GM19463 (cell line): Measurements from ENCODE around the gene GPC6.
"Not testable (repeated sequence)": the region's sequence is repeated elsewhere in the genome, so short reads cannot be mapped to it uniquely, and the experiment has no call there.

ENCODE experiments used
- ATAC-seq: cut with Tn5 transposase; IDR thresholded peaks from one replicate; pipeline ENCODE4 v1.9.1; 2021; ENCODE audit warnings: mild to moderate bottlenecking, moderate library complexity; ENCODE audit not compliant: unreplicated experiment

The GPC6 gene

GRCh38 chr13:93318534-93319254 lies 92.1 kb downstream of the GPC6 start:
- ATAC-seq: no peak

- no peak for ATAC-seq
Measured at GRCh38 chr13:93320942-93321341, 94.3 kb downstream of the GPC6 start.

DNA sequence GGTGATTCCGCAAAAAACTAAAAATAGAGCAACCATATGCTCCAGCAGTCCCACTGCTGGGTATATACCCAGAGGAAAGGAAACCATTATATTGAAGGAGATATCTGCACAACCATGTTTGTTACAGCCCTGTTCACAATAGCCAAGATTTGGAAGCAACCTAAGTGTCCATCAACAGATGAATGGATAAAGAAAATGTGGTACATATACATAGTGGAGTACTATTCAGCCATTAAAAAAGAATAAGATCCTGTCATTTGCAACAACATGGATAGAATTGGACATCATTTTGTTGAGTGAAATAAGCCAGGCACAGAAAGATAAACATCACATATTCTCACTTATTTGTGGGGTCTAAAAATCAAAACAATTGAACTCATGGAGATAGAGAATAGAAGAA lies 97.3 kb downstream of the GPC6 start:
- ATAC-seq: not testable (repeated sequence)

DNA sequence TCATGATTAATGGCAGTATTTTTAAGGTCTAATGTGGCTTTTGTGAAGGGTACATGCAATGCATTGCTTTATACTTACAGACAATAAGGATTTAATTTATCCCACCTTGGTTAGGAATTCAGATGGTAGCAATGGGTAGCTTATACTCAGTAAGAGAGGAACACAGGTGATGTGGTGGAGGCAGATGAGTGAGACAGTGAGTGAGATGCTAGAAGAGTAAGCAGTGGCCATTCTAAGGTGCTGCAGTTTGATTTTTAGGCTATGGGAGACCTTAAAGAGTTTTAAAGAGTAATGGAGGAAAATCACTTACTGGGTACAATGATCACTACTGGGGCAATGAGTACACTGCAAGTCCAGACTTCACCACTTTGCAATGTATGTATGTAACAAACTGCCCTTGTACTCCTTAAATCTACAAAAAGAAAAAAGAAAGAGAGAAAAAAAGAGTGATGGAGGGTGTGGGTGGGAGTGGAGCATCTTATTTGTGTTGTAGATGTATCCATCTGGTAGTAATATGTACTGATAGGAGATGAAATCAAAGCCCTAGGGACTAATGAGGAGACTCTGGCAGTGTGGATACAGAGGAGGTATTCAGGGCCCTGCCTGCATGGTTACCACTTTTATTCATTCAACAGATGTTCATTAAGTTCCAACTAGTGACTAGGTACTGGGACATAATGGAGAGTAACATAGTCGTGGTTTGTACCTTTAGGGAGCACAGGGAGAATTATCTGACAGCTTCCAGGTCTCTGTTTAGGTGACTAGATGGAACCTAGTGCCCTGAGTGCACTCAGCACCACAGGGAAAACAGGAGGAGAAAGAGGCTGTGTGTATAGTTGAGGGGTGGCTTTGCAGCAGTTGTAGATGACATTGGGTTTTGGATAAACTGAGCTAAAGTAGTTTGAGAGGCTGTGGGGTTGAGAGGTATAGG lies 99.0 kb downstream of the GPC6 start:
- ATAC-seq: no peak

GRCh38 chr13:93326234-93326811 lies 99.7 kb downstream of the GPC6 start:
- no peak for ATAC-seq

DNA sequence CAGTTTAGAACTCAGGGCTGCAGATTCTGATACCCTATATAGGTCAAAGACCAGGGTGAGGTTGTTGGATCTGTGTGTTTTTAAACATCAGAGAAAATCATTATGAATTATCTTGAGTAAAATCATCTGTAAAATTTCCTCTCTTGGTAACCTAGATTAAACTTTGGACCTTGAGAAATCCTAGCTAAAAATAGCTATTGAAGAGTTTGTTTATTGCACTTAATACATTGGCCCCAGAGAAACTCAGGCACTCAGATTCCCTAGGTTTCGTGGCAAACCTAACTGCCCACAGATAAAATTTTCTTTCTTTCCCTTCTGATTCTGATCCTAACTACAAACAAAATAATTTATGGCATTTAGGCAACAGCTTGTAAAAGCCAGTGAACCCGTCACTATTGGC lies 102.3 kb downstream of the GPC6 start:
- ATAC-seq: no peak

DNA sequence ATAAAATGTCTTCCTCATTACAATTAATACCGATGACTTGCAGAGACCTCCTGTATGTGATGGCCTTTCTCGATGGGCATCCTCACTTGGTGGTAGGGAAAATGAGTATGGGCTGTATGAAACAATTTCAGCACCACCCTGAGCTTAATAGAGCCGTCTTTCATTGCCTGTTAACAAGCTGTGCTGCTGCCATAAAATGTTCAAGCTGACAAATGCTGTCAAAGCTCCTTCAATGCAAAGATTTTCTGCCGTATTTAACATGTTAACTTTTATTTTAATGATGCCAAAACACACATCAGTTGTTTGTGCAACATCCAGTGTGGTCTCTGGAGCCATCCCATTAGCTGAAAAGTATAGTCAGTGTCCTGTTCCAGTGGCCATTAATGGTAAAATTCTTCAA lies 110.1 kb downstream of the GPC6 start:
- ATAC-seq: no peak

DNA sequence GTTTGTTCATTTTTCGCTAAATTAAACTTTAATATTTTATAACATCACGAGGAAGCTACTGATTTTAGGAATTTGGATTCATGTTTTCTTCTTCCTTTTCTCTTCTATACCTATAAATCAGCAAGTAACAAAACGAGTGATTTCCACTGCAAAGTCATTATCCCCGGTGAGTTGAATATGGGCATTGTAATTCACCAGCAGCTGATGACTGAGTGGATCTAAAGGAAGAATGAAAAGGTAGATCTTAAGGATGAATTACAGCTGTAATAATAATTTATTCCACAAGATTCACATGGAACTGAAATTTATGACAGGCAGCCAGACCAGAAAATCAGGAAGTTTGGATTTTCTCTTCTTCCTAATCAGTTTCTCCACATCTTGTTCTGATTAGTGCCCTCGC lies 111.4 kb downstream of the GPC6 start:
- no peak for ATAC-seq

DNA sequence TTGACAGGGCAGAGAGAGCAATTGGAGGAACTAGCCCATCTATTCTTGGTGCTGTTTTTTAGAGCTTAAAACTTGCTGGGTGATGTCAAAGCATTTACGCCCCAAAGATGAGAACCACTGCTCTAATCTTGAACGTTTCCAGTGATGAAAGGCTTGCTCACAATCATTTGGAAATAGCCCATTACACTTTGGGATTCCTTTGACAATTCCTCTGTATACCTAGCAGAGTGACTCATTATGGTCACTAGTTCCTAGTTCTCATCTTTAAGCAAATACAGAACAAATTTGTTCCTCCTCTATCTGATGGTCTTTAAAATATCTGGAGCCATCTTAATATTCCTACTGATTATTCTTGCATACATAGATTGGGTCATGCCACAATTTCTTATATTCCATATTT lies 112.3 kb downstream of the GPC6 start:
- ATAC-seq: no peak

DNA sequence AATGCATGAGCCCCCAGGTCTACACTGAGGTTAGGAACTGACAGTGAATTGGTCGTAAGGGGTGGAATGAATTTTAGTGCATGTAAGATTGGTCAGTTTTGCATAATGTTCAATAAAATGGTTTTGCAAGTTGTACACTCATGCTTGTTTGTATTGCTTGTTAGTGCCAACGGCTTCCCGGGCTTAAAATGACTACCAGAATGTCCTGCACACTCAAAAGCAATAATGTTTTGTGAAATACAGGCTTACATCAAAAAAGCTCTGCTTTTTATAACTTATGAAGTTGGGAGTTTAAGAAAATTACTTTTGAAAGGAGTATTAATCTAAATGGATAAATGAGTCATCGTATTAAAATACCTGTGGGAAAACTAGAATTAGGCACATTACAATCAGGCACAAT lies 112.9 kb downstream of the GPC6 start:
- no peak for ATAC-seq

GRCh38 chr13:93341517-93341916 lies 114.9 kb downstream of the GPC6 start:
- no peak for ATAC-seq

DNA sequence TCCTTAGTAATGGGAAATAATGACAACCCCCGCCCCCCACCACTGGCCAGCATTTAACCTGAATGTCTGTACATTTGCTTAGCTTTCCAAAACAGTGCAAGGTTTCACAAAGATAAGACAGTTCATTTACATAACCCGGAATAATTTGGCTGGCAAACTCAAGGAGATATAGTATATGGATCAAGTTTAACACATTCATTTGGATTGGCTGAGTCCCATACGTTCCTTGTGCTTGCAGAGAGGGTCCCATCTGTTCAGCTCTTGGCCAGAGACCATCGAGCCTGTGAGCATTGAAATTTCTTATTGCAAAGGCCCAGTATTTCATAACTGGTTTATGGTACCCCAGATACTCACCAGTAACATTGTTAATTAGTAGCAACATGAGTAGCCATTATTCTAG lies 116.5 kb downstream of the GPC6 start:
- ATAC-seq: no peak

DNA sequence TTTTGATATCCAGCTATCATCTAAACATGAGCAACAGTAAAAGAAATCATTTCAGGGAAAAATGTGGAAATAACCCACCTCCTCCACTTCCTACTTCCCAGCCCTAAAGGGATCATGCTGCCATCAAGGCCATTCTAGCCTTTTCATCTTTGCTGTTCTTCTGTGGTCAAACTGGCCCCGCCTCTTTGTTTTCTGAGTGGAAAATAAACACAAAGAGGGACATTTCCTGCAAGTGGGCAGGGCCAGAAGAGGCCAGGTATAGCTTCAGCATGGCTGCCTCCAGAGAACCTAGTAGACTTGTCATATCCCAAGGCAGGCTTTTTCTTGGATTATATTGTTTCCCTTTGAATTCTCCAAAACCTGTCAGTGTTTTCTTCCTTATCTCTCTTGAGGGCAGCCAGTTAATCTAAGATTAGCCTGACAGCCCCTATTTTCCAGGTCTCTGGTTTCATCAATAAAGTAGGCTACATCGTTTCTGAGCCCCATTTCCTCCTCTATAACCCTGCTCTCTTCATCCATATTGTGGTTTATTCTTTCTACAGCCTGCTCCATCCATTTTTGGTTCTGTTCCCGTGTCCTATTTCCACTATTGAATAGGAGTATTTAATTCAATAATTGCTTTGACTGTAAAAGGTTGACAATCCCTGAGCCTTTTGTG lies 117.6 kb downstream of the GPC6 start:
- ATAC-seq: no peak

- no peak for ATAC-seq
Measured at GRCh38 chr13:93345024-93345423, 118.4 kb downstream of the GPC6 start.

GRCh38 chr13:93345770-93346169 lies 119.2 kb downstream of the GPC6 start:
- ATAC-seq: no peak

DNA sequence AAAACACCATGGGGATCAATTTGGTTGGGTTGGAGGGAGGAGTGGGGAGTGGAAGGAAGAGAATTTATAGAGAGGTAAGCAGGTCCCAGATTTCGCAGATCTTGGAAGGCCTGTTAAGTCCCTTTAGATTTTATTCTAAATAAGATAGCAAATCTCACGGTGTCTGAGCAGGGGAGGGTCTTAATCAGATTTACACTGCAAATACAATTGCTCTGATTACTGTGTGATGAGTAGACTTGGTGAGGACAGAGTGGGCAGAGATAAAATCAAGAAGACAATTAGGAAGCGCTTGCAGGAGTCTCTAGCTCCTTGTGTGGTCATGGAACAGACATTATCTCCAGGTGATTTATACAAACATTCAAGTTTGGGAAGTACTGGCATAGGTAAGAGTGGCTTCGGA lies 126.0 kb downstream of the GPC6 start:
- no peak for ATAC-seq

DNA sequence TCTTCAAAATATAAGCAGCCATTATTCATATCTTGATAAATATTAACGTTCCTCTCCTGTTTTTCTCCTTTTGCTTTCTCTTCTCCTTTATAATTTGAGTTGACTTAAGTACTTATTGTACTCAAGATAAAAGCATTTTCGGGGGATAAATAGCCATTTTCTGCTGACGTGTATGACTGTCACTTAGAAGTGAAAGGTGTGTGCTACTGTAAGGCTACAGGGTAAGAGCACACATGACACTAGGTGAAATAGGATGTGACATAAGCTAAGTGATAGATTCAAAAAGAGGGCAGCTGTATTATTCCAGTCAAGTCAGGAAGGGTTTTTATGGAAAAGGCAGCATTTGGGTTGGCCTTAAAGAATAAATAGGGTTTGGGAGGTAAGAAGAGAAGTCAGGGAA lies 128.5 kb downstream of the GPC6 start:
- ATAC-seq: no peak

DNA sequence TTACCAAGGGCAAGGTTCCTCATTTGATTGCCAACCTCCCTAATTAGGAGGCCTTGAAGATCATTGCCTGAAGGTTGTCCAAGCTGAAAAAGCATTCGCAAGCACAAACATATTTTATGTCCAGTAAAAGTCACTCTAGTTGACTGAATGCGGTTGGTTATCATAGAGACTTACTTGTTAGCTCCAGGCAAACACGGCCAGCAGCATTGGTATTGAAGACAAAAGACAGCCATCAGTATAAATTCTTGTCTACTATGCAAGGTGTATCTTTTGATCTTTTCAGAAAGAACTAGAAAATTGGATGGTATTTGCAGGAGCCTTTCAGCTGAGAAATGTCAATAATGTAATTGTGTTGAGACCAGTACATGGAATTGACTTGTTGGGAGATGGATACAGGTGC lies 129.9 kb downstream of the GPC6 start:
- ATAC-seq: no peak

- ATAC-seq: no peak
Measured at GRCh38 chr13:93360021-93360420, 133.4 kb downstream of the GPC6 start.

DNA sequence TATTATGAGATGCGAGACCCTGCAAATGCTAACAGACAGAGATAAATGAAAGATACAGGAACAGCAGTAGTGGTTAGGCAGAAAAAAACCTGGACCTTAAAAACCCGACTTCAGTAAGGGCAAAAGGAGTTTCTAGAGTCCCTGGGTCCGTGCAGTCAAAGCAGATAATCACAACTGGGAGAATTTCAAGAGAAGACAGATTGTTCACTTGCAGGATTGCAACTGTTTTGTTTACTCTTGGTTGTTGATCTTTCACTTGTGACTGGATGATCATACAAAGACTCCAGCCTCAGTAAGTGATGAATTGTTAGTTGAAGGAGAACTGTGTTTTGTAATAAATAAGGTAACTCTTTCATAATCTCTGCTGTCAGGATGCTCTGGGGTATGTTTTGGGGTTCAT lies 135.1 kb downstream of the GPC6 start:
- no peak for ATAC-seq

DNA sequence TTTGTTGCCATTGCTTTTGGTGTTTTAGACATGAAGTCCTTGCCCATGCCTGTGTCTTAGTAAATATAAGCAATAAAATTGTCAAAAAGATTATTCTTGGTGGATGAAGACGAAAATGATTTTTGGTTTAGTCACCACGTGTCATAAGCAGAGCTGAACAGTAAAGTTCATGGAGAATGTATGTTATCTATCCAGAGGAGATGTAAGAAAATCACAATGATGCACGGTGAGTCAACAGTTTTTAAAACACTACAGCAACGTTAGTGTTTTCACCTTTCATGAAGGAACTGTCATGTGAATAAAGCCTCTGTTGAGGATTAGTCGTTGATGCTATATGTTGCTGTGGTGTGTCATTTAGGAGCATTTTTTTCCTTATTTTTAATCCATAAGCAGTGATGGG lies 137.6 kb downstream of the GPC6 start:
- no peak for ATAC-seq
